Psoas muscle (tissue), 8 donors: ENCODE measurements around the gene HTR6. TPM values are rescaled to one million over a fixed set of nuclear protein-coding genes. Genes with fewer than 3 reads are reported as not detected.

Experiments
- ATAC-seq, 4 donors: fragments of 200-7000 bp; cut with Tn5 transposase; one replicate each; pipeline ENCODE4 v1.9.1; 2020; ENCODE audit warnings: moderate library complexity in 3 of 4, mild to moderate bottlenecking in 2 of 4
- DNase-seq, 2 donors: peaks; one replicate each; pipeline ENCODE4 v3.0.0-alpha.2; 2020
- H3K27ac ChIP-seq: fragments of 200-600 bp; one replicate; pipeline ENCODE4 v1.8.0; 2022
- H3K27me3 ChIP-seq, 3 donors: fragments of 200-600 bp in 1 of 3; one replicate each; pipeline versions ENCODE4 v1.6.1 to v1.8.0; 2013 to 2022; ENCODE audit warnings: low read length in 2 of 3, mild to moderate bottlenecking in 2 of 3, moderate library complexity in 1 of 3; ENCODE audit not compliant: insufficient read depth in 3 of 3
- H3K36me3 ChIP-seq, 2 donors: fragments of 200-600 bp in 1 of 2; one replicate each; pipeline versions ENCODE4 v1.6.1 to v1.8.0; 2013 to 2022; ENCODE audit warnings: low read depth in 1 of 2, mild to moderate bottlenecking in 1 of 2, moderate library complexity in 1 of 2; ENCODE audit not compliant: insufficient read depth in 1 of 2
- H3K4me1 ChIP-seq: fragments of 200-600 bp; one replicate; pipeline ENCODE4 v1.8.0; 2022
- H3K4me3 ChIP-seq: fragments of 200-600 bp; one replicate; pipeline ENCODE4 v1.8.0; 2022; ENCODE audit warnings: mild to moderate bottlenecking
- H3K9me3 ChIP-seq: fragments of 200-600 bp; one replicate; pipeline ENCODE4 v1.8.0; 2022
- CTCF ChIP-seq: fragments of 200-600 bp; IDR thresholded peaks from one replicate; pipeline ENCODE4 v1.8.0; 2022; ENCODE audit warnings: antibody characterized with exemption
- WGBS, 3 donors: extraction: QIAGEN DNeasy Blood & Tissue Kit; methylation state at CpG; one replicate each; pipeline versions ENCODE4 v1.1.6 to v1.1.7; 2013; 5-methylcytosine and 5-hydroxymethylcytosine counted together
- intact Hi-C, 2 donors: fragments of 100-400 bp; cut with DNase I; formaldehyde crosslinking; loops; one replicate each; pipeline versions ENCODE4 v1.11.0 to v1.14.2; 2022
- polyA plus RNA-seq, 3 donors: library from polyadenylated mRNA; stranded (reverse); fragments of 200-250 nt; gene quantifications; one replicate each; pipeline ENCODE4 v1.2.3, GENCODE V29; 2013
- total RNA-seq, 4 donors: library from RNA; stranded (reverse); fragmentation: NEBNext Ultra II Directional in 2 of 4; extraction: Animal tissue kit (Norgen Biotek cat#: 25700) in 2 of 4; gene quantifications; one replicate each; pipeline versions ENCODE4 v1.2.1 to v1.2.4, GENCODE V29; 2021 to 2023
- donor health status: healthy with polysubstance abuse.
- donor health status: DM: no; HTN: no; CAD: no; lungs with moderate emphysema.
- donor health status: Bipolar disorder and iron deficiency.
- donor health status: healthy.
- donor health status: DM: yes; HTN: yes; CAD: no.
- donor health status: DM: no; HTN: no; CAD: no.
- donor health status: DM: no; HTN: no; CAD: no.
- donor health status: DM: yes; HTN: yes; CAD: no.

Gene HTR6
- total and polyA plus RNA-seq, 7 donors = not detected

GRCh38 chr1:19694298-19694697 lies 29.6 kb downstream of the HTR6 start:
- Histone ChIP-seq H3K27ac (no peak overlapping the region), H3K4me1 (no peaks in the 10 kb centered on the region), H3K9me3 (no peaks in the 10 kb centered on the region), H3K27me3 (no peaks in the 10 kb centered on the region), H3K4me3 (no peak overlapping the region), H3K36me3 (peaks cover 0 to 24% of the 10 kb centered on the region in 2 donors)
- ATAC-seq (no peak), DNase-seq (no peak)
- intact Hi-C loops = no loop called here
- 75 to 85% (median 80%) methylated on average over 14 of the region's 14 CpGs for WGBS, 3 donors
- no peak for TF ChIP-seq CTCF

GRCh38 chr1:19695772-19696171 lies 31.1 kb downstream of the HTR6 start:
- no peaks in the 10 kb centered on the region for H3K4me1 ChIP-seq
- H3K27ac ChIP-seq = no peak overlapping the region
- intact Hi-C loops = no loop called here
- no peak overlapping the region for H3K4me3 ChIP-seq
- no peaks in the 10 kb centered on the region for H3K9me3 ChIP-seq
- TF ChIP-seq CTCF = no peak
- no peaks in the 10 kb centered on the region for H3K27me3 ChIP-seq
- 83 to 94% (median 84%) methylated on average over 7 of the region's 7 CpGs for WGBS, 3 donors
- no peak for DNase-seq
- peaks cover 0 to 28% of the 10 kb centered on the region in 2 donors for H3K36me3 ChIP-seq
- no peak for ATAC-seq

- H3K36me3 ChIP-seq = peaks cover 0 to 29% of the 10 kb centered on the region in 2 donors
- intact Hi-C loops = no loop called here
- no peak for TF ChIP-seq CTCF
- H3K9me3 ChIP-seq = no peaks in the 10 kb centered on the region
- H3K27ac ChIP-seq = no peak overlapping the region
- H3K4me1 ChIP-seq = no peaks in the 10 kb centered on the region
- no peak for ATAC-seq
- H3K27me3 ChIP-seq = no peaks in the 10 kb centered on the region
- H3K4me3 ChIP-seq = no peak overlapping the region
- DNase-seq = no peak
- 95 to 97% (median 95%) methylated on average over 8 of the region's 8 CpGs for WGBS, 3 donors
Observed at GRCh38 chr1:19696820-19697219, 32.1 kb downstream of the HTR6 start.

GRCh38 chr1:19698181-19698580 lies 33.5 kb downstream of the HTR6 start:
- H3K36me3 ChIP-seq = peaks cover 0 to 29% of the 10 kb centered on the region in 2 donors
- H3K4me1 ChIP-seq = no peaks in the 10 kb centered on the region
- intact Hi-C loops = no loop called here
- no peaks in the 10 kb centered on the region for H3K27me3 ChIP-seq
- ATAC-seq = no peak
- 90 to 95% (median 91%) methylated on average over 4 of the region's 4 CpGs for WGBS, 3 donors
- no peaks in the 10 kb centered on the region for H3K9me3 ChIP-seq
- no peak for DNase-seq
- no peak for TF ChIP-seq CTCF
- no peak overlapping the region for H3K4me3 ChIP-seq
- no peak overlapping the region for H3K27ac ChIP-seq

GRCh38 chr1:19700079-19700777 lies 35.6 kb downstream of the HTR6 start:
- DNase-seq = no peak
- H3K9me3 ChIP-seq = no peaks in the 10 kb centered on the region
- no peak overlapping the region for H3K4me3 ChIP-seq
- H3K36me3 ChIP-seq = peaks cover 0 to 10% of the 10 kb centered on the region in 2 donors
- H3K4me1 ChIP-seq = peaks cover 4% of the 10 kb centered on the region
- no peak for ATAC-seq
- TF ChIP-seq CTCF = no peak
- intact Hi-C loops = loop anchor here in 1 of 2 donors (5.0 kb wide), 1 partner anchor 33 kb away; no protein-coding TSS in a partner anchor
- 91 to 96% (median 95%) methylated on average over 14 of the region's 14 CpGs for WGBS, 3 donors
- no peaks in the 10 kb centered on the region for H3K27me3 ChIP-seq
- H3K27ac ChIP-seq = no peak overlapping the region
